ENCODE measurements around the gene SLC5A1. TPM values are rescaled to one million over a fixed set of nuclear protein-coding genes. Genes with fewer than 3 reads are reported as not detected.

Gene SLC5A1
- total RNA-seq, 1 donor from 2014 or later, result 1.4 TPM

DNA sequence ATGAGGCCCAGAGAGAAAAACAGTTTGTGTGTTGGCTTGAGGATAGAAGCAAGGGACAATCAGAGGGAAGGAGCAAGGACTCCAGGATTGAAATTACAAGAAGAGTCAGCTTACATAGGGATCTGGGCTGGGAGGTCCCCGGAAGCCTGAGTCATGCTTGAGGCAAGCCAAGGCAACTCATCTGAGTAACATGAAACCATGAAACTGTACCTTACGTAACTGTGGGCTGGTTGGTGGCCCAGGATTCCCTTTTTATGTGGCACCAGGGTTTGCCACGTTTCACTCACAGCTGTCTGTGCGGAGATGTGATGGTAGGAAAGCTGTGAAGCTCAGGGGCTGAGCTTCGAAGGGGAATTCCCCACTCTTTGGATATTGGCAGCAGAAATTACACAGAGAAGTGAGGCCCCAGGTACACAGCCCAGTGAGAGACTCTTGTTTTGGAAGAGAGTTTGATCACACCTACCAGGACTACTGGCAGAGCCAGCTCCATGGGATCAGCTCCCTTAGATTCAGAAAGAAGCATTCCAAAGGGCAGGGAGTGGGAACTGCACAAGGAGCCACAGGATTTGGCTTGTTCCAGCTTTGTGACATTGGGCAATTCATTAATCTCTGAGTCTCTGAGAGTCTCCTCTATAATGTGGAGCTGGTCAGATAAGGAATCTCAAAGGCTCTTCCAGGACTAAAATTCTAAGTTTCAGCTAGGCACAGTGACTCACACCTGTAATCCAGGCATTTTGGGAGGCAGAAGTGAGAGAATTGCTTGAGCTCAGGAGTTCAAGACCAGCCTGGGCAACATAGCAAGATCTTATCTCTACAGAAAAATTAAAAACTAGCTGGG is 7.8 kb downstream of the SLC5A1 start:
- DNase-seq (ENCODE audit: low spot score), result peak; percentile 44

DNA sequence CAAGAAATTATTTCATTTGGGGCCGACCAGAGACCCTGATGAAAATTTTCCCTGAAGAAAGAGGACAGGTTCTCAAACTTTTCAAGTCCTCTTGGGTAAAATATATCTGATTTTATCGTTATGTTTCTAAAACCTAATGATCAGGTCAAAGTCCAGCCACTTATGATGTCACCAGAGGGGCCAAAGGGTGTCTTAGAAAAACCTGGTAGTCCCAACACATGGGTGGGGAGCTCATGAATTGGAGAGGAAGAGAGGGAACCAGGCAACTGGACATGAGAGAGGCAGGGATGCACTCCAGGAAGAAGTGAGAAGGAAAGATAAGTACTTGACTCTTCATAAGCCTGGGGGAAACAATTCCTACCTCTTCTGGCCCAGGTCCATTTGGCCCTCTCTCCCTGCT is 9.2 kb downstream of the SLC5A1 start:
- DNase-seq (ENCODE audit: low spot score), result no peak

DNA sequence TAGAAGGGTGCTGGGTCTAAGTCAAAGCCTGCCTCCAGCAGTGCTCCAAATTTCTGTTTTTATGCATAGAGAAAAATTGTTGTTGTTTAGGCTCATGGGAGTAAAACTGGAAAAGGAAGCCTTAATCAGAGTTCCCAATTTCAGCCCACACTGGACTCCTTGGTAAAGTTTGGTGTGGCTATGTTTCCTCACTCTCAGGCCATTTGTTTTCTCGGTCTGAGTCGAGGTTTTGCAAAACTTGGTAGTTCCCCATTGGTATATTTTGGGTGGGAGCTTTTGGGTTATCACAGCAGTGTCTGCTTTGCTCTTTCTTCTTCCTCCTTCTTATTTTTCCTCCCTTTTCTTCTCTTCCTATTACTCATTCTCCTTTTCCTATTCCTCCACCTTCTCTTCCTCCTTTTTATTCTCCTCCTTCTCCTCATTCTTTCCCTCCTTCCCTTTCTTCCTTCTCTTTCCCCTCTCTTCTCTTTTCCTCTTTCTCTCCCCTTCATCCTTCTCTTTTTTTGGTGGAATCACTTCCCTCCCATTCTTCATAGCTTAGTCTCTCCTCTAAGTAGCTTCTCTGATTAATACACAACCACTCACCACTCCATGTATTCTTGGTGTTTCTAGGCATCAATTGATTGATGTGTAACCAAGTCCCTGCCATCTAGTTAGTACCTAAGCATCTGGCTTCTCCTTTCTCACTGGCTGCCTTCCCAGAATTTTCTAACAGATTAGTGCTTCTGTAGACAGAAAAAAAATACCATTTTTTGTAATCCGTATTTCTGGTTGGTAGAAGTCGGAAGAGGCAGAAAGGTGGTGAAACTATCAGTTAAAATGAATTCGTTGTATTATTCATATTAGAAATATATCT is 10.1 kb downstream of the SLC5A1 start:
- DNase-seq (ENCODE audit: low spot score), result no peak

DNA sequence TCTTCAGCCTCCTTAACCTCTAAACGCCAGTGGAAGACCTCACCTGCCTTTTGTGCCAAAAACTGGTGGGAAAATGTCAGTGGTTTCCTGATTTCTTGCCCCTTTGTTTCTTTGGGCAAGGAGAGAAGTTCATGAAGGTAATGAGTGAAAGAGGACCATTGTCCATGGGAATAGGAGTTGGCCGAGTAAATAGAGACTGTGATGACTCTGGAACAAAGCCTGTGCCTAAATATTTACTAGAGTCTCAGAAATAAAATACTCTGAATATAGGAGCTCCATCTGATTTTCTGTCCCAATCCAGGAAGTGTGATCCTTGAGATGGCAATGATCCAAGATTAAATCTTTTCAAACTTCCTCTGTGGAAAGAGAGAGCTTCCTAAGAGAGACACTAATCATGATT is 12.0 kb downstream of the SLC5A1 start:
- no peak for DNase-seq (ENCODE audit: low spot score)

DNA sequence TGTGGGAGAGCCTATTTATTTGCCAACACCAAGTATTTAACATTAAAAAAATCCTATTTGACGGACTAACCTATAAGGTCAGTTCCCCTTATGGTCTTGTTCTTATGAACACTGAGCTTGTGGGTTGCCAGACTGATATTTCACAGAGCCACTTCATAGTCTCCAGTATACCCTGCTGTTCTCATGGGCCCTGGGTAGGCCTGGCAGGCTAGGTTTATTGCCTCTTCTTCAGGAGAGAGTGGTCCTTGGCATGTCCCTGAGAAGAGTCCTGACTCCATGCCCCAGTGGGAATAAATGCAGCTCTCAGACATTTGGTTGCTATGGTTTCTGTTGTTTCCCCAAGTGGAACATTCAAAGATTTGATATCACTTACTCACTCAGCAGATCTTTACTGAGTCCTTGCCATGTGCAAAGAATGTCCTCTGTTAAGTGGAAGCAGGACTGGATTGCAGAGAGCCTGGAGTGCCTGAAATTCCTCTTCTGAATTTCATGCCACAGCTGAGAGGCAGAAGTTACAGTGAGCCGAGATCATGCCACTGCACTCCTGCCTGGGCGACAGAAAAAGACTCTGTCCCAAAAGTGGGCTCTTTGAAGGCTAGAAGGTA is 15.7 kb downstream of the SLC5A1 start:
- DNase-seq (ENCODE audit: low spot score), result peak; percentile 48

DNA sequence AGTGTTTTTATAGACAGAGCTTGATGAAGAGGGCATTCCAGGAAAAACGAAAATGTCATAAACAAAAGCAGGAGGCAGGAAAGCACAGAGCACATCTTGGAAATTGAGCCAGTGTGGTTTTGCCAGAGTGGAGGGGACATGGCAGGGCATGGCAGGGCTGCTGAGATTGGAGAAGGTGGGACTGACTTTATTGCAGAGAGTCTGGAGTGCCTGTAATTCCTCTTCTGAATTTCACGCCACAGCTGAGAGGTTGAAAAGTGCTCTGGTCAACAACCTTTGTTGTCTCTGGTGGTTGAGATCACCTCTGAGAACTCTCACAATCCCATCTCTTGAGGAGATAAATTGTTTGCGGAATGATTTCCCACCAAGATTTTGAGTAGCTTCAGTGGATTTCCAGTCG is 16.4 kb downstream of the SLC5A1 start:
- DNase-seq (ENCODE audit: low spot score), result no peak

DNA sequence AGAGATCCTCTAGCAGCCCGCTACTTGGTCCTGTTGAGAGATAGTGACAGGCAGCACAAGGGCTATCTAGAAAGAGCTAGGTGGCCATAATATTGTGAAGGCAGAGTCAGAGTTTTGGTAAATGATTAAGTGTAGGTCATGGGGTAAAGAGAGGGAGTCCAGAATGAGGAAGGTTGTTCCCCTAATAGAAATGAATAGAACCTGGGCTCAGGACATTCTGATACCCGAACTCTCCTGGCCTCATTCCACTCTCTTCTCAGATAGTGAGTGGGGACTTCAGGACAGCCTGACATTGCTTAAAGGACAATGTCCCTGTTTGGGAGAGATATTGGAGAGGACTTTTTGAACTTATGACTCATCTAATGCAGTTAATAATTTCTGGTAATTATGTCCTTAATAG is 20.6 kb downstream of the SLC5A1 start:
- DNase-seq (ENCODE audit: low spot score), result no peak

DNA sequence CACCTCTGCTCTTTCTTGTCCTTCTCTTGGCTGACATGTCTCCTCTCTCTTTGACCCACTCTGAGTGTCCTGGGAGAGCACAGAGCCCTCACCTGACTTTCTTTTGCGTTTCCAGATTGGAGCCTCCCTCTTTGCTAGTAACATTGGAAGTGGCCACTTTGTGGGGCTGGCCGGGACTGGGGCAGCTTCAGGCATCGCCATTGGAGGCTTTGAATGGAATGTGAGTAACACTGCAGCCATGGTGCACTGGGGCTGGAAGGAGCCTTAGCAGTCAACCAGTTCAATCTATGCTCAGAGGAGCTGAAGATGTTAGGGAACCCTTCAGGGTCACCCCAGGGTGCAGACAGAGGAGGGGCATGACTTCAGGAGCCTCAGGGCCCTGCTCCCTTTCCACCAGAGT is 23.8 kb downstream of the SLC5A1 start:
- no peak for DNase-seq (ENCODE audit: low spot score)

DNA sequence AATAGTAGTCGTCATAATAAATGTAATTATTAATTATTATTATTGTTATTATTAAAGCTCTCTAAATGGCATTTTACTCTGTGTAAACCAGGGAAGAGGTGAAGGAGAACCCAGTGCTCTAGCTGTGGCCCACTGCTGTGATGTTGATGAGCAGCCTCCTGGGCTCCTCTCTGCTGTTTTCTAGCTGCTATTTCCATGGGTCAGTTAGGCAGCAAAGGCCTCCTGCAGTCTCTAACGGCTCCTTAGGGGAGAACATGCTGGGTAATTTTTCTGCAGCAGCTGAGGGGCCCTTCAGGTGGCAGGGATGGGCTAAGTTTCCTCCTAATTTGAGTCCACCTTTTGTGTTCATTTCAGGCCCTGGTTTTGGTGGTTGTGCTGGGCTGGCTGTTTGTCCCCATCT is 24.6 kb downstream of the SLC5A1 start:
- DNase-seq (ENCODE audit: low spot score), result no peak

DNA sequence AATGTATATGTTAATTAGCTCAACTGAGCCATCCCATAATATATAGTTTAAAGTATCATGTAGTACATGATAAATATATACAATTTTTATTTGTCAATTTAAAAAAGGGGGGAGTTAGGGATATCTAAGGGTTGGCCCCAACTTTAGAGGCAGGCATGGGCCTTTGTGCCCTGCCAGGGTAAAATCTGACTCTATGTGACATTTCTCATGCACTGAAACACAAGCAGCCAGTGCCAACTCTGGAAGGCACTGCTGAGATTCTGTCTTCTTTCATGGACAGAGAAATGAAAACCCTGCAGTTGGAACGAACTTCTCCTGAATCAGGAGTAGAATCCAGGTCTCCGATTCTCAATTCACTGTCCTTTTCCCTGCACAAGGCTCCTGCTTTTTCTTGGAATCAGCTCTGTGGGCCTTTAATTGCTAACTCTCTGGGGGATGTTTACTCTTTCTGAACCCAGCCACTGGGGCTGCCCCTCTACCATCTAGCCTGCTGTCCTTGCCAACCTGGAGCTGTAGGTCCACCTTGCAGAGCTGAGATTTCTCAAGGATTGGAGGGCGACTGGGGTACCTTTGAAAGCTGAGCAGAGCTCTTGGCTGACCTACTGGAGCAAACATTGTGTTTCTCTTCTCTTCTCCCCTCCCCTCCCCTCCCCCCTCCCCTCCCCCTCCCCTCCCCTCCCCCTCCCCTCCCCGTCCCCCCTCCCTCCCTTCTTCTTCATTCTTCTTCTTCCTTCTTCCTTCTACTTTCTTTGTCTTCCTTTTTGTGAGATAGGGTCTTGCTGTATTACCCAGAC is 26.7 kb downstream of the SLC5A1 start:
- no peak for DNase-seq (ENCODE audit: low spot score)

DNA sequence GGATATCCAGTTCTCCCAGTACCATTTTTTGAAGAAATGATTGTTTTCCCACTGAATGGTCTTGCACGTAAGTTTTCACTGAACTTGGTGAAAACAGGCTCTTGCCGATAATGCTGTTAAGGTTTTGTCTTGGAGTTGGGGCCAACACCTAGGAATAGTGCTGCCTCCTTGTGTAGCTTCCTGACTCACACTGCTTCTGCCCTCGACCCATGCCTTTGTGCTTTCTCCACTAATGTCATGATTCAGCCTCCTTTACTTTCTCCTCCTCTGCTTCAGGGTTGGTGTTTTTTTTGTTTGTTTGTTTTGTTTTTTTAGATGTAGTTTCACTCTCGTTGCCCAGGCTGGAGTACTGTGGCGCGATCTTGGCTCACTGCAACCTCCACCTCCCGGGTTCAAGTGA is 30.2 kb downstream of the SLC5A1 start:
- DNase-seq (ENCODE audit: low spot score), result no peak

DNA sequence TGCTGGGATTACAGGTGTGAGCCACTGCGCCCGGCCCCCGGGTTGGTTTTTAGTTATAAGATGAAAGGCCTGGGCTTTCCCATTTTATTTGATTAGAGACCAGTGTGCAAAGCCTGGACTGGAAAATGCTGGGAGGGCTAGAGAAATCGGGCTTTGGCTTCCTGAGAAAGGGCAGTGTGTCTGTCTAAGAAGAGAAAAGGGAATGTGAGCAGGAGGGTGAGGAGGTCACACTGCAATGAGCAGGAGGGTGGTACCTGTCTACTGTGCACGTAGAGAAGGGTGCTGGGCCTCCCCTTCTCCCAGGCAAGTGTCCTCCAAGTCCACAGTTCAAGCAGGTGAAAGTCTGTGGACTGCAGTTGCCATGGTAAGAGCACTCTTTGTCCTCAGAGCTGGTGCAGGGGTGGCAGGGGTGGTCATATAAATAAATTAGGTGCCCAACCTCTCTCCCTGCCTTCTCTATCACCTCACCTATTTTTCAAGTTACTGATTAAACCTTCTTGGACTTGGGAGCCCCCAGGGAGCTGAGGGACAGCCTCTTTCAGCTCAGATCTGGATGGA is 30.8 kb downstream of the SLC5A1 start:
- DNase-seq (ENCODE audit: low spot score), result no peak

DNA sequence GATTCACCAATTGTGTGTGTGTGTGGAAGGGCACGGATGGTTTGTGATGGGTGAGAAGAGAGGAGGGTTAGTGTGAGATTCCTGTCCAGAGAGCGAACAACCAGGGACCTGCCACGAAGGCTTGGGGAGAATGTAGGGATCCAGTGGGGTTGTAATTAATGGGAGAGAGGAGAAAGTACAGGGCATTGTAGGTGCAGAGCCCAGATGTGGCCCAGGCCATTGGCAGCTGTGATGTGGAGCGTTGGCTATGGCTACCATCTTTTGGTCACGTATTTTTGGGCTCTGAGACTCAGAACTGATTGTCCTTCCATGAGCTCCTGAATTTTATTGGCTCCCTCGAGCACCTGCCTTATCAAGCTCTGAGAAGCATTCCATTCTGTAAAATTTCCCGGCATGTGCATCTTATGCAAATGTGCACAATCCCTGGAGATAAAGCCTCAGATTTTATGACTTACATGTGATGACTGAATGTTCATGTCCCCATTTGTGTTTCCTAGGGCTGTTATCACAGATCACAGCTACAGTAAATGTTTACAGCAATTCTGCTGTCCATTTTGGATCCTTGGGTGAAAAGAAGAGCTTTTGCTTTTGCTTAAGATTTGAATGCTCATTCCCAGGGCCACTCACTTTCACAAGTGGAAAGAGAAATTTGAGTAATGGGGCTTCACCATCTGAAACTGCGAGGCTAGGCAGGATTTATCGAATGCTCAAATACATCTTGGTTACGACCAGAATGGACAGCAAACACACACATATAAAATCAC is 33.1 kb downstream of the SLC5A1 start:
- DNase-seq (ENCODE audit: low spot score), result no peak

DNA sequence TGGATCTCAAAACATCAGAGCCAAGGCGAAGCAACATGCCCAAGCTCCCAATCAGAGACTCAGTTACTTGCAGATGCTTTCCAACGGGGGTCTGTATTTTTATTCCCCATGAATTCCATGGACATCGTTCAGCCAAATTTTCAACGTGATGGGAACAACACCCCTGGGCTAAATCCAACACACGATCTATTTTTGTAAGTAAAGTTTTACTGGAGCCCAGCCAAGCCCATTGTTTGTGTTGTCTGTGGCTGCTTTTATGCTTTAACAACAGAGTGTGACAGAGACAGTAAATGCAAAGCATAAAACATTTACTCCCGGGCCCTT is 33.7 kb downstream of the SLC5A1 start:
- DNase-seq (ENCODE audit: low spot score), result no peak

DNA sequence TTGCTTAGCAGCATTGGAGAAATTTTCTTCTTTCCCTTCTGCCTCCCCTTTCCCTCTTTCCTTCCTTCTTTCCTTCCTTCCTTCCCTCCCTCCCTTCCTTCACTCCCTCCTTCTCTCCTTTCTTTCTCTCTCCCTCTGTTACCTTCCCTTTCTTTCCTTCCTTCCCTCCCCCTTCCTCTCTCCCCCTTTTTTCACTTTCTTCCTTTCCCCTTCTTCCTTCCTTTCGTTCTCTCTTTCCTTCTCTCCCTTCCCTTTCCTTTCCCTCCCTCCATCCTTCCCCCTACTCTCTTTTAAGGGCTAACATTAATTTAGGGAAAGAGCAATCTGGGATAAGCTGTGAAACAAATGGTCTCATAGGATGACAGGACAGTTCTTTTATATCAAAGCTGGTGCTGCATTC is 34.1 kb downstream of the SLC5A1 start:
- no peak for DNase-seq (ENCODE audit: low spot score)

DNA sequence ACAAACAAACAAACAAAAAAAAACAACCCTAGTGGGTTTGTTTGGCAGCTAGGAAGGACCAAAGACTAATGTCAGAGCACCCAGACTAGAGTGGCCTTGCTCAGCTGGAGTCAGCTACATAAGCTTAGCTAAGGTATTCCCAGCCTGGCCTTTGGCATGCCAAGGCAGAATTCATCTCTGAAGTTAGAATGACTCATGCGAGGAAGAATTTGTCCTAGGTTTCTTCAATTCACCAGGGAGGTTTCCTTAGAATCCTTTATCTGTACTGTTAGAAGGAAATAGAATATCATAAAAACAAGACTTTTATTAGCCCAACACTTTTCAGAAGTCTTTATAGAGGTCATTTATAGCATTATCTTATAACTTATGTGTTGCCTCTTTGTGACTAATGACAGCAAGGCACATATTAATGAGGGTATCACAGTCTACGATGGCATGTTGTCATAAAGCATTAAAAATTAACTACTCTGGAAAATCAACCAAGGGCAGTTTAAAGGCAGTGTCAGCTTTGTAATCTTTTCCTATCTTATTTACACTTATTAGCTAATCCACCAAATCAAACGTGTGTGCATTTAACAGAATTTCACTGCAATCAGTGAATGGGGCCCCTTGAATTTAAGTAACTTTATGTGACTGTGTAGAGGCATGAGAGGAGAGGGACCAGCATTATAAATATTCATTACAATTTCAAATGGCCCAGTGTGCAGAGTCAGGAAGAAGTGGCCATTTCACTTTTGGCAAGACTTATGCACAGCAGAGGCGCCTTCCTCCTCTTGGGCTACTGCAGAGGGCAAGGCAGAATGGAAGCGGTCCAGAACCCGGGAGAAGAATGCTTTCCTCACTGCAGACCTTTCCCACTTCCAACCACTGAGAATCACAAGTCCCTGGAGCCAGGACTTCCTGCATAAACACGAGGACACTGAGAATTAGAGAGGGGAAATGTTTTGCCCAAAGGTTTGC is 36.3 kb downstream of the SLC5A1 start:
- peak; percentile 82 for DNase-seq (ENCODE audit: low spot score)

DNA sequence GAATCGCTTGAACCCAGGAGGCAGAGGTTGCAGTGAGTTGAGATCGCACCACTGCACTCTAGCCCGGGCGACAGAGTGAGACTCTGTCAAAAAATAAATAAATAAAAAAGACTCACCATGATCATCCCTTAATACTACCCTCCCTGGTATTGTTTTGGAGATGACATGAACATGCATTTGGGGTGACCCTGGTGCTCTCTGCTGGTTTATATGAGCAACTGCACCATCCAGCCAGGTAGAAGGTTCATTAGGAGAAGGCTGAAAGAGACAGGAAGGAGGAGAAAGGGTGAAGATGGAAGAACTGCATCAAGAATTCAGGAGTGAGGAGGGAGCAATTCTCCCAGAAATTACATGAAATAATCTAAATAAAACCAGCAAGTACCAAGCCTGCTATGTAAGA is 37.8 kb downstream of the SLC5A1 start:
- no peak for DNase-seq (ENCODE audit: low spot score)

DNA sequence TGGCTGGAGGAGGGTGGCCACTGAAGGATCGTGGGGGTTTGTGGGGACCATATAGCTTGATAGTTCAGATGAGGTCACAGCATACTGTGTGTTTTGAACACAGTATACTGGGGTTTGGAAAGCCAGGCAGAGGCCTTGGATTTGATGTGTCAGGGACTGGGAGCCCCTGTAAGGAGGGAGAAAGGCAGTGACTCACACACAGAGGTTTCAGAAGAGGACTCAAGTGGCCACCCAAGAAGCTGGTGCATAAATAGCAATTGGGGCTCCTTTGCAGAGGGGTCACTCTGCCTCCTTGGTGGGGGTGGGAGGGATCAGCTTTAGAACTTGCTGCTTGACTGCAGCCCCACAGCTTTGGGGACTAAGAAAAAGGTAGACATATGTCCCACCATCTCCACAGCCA is 39.3 kb downstream of the SLC5A1 start:
- no peak for DNase-seq (ENCODE audit: low spot score)

DNA sequence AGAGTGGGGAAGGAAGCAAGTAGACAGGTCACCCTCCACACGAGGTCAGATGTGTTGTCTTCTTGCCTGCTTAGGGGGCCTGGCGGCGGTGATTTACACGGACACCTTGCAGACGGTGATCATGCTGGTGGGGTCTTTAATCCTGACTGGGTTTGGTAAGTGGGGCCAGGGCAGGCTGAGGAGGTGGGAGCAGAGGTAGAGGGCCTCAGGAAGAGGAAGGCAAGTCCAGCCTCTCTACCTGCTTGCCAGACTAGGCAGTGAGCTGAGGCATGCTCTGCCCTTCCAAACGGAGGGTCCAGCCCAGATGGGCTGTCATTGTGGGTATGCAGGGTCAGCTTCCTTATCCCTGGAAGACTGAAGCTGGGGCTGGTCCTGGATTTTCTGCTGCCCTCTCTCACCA is 39.9 kb downstream of the SLC5A1 start:
- DNase-seq (ENCODE audit: low spot score), result no peak

DNA sequence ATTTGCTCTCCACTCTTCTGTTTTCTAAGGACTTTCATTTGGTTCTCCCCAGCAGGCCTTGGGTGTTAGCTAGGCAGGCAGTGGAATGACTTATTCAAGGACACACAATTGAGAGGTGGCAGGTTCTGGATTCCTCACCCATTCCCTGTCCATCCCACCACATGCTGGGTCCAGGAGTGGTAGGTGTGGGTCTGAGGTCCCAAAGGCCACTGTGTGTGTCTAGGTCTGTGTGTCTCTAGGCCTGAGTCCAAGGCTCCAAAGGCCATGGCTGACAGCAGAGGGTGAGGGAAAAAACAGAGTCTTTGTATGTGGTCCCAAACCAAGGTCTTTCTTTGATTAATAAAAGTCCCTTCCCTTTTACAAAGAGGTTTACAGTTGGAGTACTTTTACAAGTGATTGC is 40.8 kb downstream of the SLC5A1 start:
- DNase-seq (ENCODE audit: low spot score), result no peak
